ENCODE data around the gene AMN. TPM values are rescaled to one million over a fixed set of nuclear protein-coding genes. Genes with fewer than 3 reads are reported as not detected.

AMN gene
- total and polyA plus RNA-seq, 7 donors = 42.0 to 78.1 (median 43.0) TPM; not detected in 4

DNA sequence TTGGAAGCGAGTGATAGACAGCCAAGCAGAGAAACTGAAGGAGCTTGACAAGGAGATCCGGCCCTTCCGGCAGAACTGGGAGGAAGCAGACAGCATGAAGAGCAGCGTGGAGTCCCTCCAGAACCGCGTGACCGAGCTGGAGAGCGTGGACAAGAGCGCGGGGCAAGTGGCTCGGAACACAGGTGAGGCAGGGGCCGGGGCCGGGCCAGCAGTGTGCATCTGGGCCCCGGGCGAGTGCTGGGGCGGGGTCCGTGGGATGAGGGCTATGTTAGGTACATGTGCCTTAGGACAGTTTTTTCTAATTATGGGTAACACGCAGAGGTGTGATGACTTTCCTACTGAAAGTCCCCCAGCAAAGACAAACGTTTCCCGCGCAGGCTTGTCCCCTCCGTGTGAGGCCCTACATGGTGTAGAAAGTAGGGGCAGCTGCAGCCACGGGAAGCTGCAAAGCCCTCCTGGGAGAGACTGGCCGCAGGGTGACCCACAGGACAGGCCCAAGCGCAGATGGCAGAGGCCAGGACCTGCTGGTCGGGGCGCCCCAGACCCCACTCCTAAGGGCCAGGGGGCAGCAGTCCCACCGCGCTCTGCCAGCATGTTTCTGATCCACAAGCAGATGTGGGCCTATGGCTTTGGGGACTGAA, 19.1 kb upstream of the AMN start:
- WGBS, 2 donors = 90 to 97% methylated on average over 29 of the region's 29 CpGs
- Histone ChIP-seq H3K4me1 (no peaks in the 10 kb centered on the region), H3K4me3 (no peak overlapping the region), H3K27ac (no peak overlapping the region), H3K27me3 (no peaks in the 10 kb centered on the region), H3K9me3 (no peaks in the 10 kb centered on the region), H3K36me3 (peaks cover 0 to 50% (median 9%) of the 10 kb centered on the region in 4 donors)
- TF ChIP-seq POLR2AphosphoS5 (IDR thresholded peaks at IDR 0.05) (no peak), EP300 (IDR thresholded peaks at IDR 0.05) (no peak), POLR2A (IDR thresholded peaks at IDR 0.05) (no peak)
- TF ChIP-seq, protein P1, sequence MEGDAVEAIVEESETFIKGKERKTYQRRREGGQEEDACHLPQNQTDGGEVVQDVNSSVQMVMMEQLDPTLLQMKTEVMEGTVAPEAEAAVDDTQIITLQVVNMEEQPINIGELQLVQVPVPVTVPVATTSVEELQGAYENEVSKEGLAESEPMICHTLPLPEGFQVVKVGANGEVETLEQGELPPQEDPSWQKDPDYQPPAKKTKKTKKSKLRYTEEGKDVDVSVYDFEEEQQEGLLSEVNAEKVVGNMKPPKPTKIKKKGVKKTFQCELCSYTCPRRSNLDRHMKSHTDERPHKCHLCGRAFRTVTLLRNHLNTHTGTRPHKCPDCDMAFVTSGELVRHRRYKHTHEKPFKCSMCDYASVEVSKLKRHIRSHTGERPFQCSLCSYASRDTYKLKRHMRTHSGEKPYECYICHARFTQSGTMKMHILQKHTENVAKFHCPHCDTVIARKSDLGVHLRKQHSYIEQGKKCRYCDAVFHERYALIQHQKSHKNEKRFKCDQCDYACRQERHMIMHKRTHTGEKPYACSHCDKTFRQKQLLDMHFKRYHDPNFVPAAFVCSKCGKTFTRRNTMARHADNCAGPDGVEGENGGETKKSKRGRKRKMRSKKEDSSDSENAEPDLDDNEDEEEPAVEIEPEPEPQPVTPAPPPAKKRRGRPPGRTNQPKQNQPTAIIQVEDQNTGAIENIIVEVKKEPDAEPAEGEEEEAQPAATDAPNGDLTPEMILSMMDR (IDR thresholded peaks at IDR 0.05) = no peak
- intact Hi-C loops (cut with DNase I) = no loop called here
- no peak for DNase-seq

DNA sequence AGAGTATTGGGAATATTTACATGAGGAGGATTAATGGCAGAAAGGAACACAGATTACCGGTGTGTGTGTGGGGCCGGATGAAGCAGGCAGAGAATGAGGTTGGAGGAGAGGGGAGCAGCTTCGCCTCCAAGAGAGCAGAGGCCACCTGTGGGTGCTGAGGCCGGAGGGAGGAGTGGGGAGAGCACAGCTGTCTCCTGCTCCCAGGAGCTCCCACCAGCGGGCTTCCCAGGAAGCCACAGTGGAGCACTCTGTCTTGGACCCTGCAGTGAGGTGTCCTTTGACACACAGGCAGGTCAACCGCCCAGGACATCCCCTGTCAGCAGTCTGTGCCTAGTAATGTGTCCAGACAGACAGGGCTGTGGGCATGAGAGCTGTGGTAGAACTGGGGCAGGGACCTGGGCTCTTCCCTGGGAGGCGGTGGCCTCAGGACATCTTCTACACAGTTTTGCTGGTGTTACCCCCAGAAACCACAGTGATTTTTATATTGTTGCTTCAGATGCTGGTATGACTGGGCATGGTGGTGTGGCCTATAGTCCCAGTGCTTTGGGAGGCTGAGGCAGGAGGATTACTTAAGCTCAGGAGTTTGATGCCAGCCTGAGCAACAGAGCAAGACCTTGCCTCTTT, 18.5 kb upstream of the AMN start:
- no peak for DNase-seq
- no peaks in the 10 kb centered on the region for H3K27me3 ChIP-seq
- H3K4me3 ChIP-seq = no peak overlapping the region
- intact Hi-C loops (cut with DNase I) = no loop called here
- H3K4me1 ChIP-seq = no peaks in the 10 kb centered on the region
- peaks cover 0 to 44% (median 9%) of the 10 kb centered on the region in 4 donors for H3K36me3 ChIP-seq
- H3K9me3 ChIP-seq = no peaks in the 10 kb centered on the region
- TF ChIP-seq EP300 (IDR thresholded peaks at IDR 0.05) (no peak), POLR2AphosphoS5 (IDR thresholded peaks at IDR 0.05) (no peak), POLR2A (IDR thresholded peaks at IDR 0.05) (no peak)
- TF ChIP-seq, protein P1 (IDR thresholded peaks at IDR 0.05) = no peak
- H3K27ac ChIP-seq = no peak overlapping the region
- WGBS, 2 donors = 97 to 98% methylated on average over 7 of the region's 7 CpGs

- 96% methylated on average over 38 of the region's 38 CpGs for WGBS, 2 donors
- H3K4me3 ChIP-seq = no peak overlapping the region
- peaks cover 0 to 38% (median 9%) of the 10 kb centered on the region in 4 donors for H3K36me3 ChIP-seq
- DNase-seq = no peak
- H3K9me3 ChIP-seq = no peaks in the 10 kb centered on the region
- no peaks in the 10 kb centered on the region for H3K27me3 ChIP-seq
- H3K4me1 ChIP-seq = no peaks in the 10 kb centered on the region
- intact Hi-C loops (cut with DNase I) = no loop called here
- no peak overlapping the region for H3K27ac ChIP-seq
- TF ChIP-seq, protein P1 (IDR thresholded peaks at IDR 0.05) = no peak
- TF ChIP-seq POLR2AphosphoS5 (IDR thresholded peaks at IDR 0.05) (no peak), POLR2A (IDR thresholded peaks at IDR 0.05) (no peak), EP300 (IDR thresholded peaks at IDR 0.05) (no peak)
Measured at GRCh38 chr14:102905116-102906108, 17.1 kb upstream of the AMN start.

GRCh38 chr14:102906616-102907302, 15.7 kb upstream of the AMN start:
- Histone ChIP-seq H3K4me3 (no peak overlapping the region), H3K27me3 (no peaks in the 10 kb centered on the region), H3K4me1 (no peaks in the 10 kb centered on the region), H3K27ac (no peak overlapping the region), H3K9me3 (no peaks in the 10 kb centered on the region), H3K36me3 (peaks cover 0 to 38% (median 9%) of the 10 kb centered on the region in 4 donors)
- WGBS, 2 donors = 96 to 97% methylated on average over 30 of the region's 30 CpGs
- TF ChIP-seq POLR2A (IDR thresholded peaks at IDR 0.05) = no peak
- TF ChIP-seq, protein P1 (IDR thresholded peaks at IDR 0.05) = no peak
- TF ChIP-seq EP300 (IDR thresholded peaks at IDR 0.05) = no peak
- no peak for TF ChIP-seq POLR2AphosphoS5 (IDR thresholded peaks at IDR 0.05)
- no peak for DNase-seq
- intact Hi-C loops (cut with DNase I) = no loop called here
